Breast epithelium (tissue), 3 donors: ENCODE measurements around the gene ACTR2.

Experiments used
- POLR2A ChIP-seq: fragments of 450-650 bp; IDR thresholded peaks from one replicate; pipeline ENCODE4 v1.6.1; 2016; ENCODE audit warnings: antibody characterized with exemption, mild to moderate bottlenecking, moderate library complexity
- POLR2AphosphoS5 ChIP-seq, 3 donors: sonication (generic); formaldehyde crosslinking; IDR thresholded peaks; one replicate each; pipeline ENCODE4 v1.6.1; 2017; ENCODE audit warnings: antibody characterized with exemption in 3 of 3
- TF ChIP-seq, protein P1 (sequence below), 3 donors: fragments of 450-650 bp; IDR thresholded peaks; one replicate each; pipeline ENCODE4 v1.5.1; 2016 to 2017; ENCODE audit warnings: antibody characterized with exemption in 3 of 3, mild to moderate bottlenecking in 3 of 3, moderate library complexity in 3 of 3

DNA sequence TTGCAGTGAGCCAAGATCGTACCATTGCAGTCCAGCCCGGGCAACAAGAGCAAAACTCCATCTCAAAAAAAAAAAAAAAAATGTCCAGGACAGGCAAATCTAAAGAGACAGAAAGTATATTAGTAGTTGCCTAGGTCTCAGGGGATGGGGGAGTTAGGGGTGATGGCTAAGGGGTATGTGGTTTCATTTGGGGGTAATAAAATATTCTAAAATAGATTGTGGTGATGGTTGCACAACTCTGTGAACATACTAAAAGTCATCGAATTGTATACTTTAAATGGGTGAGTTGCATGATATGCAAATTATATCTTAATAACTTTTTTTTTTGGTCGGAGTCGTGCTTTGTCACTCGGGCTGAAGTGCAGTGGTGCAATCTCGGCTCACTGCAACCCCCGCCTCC lies 34.2 kb upstream of the ACTR2 start:
- TF ChIP-seq, protein P1, sequence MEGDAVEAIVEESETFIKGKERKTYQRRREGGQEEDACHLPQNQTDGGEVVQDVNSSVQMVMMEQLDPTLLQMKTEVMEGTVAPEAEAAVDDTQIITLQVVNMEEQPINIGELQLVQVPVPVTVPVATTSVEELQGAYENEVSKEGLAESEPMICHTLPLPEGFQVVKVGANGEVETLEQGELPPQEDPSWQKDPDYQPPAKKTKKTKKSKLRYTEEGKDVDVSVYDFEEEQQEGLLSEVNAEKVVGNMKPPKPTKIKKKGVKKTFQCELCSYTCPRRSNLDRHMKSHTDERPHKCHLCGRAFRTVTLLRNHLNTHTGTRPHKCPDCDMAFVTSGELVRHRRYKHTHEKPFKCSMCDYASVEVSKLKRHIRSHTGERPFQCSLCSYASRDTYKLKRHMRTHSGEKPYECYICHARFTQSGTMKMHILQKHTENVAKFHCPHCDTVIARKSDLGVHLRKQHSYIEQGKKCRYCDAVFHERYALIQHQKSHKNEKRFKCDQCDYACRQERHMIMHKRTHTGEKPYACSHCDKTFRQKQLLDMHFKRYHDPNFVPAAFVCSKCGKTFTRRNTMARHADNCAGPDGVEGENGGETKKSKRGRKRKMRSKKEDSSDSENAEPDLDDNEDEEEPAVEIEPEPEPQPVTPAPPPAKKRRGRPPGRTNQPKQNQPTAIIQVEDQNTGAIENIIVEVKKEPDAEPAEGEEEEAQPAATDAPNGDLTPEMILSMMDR (IDR thresholded peaks at IDR 0.05) = no peak
- TF ChIP-seq POLR2A = no peak
- TF ChIP-seq POLR2AphosphoS5 (IDR thresholded peaks at IDR 0.05) = no peak
